GM19468 (cell line): ENCODE data around the gene SETD7.
"Not testable (repeated sequence)": the region's sequence is repeated elsewhere in the genome, so short reads cannot be mapped to it uniquely, and the experiment has no call there.

Source experiments
- ATAC-seq: cut with Tn5 transposase; IDR thresholded peaks from one replicate; pipeline ENCODE4 v1.9.1; 2021; ENCODE audit warnings: mild to moderate bottlenecking, moderate library complexity, moderate number of reproducible peaks; ENCODE audit not compliant: unreplicated experiment; ENCODE audit errors: extremely low read depth

Gene SETD7

GRCh38 chr4:139447078-139447477, 108.9 kb downstream of the SETD7 start:
- ATAC-seq: not testable (repeated sequence)
